ENCODE results near the gene NPLOC4.

NPLOC4 gene

DNA sequence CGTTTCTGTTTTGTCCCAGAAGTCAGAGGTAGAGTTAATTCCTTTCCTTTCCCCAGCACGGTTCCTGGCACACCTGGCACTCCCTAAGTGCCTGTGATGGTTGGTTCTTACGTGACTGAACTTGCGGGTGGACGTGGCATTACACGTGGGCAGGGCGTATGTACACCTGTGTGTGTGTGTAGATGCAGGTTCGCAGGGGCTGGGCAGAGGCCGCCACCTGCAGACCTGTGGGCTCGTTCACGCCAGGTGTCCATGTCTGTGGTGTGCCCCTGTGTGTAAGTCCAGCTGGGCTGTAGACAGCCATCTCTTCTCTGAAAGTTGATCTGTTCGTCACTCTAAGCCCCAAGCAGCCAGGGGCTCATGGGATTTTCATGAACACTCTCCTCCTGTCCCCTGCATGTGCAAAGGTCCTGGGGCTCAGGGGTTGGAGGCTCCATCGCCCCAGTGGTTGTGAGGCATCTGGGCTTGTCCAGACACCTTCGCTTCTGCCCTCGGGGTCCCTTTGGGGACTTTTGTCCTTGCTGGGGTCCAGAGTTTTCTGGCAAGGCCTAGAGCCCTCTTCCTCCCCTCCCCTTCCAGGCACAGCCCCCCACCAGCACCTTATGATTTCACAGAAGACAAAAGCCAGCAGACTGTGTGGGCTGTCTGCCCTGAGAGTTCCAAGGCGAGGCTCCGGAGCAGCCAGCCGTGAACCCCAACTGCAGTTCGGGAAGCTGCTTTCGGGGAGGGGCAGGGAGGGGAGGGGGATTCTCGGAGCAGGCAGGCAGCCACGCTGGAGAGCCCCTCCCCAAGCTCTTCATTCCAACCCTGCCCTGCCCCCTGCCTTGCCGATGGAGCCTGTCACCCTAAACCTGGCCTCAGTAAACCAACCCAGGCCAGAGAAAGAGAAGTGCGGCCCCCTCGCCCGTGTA, 114.2 kb downstream of the NPLOC4 start:
- peaks cover 8% of the 10 kb centered on the region for H3K4me1 ChIP-seq (ENCODE audit: control insufficient read depth, insufficient read depth, low read length)
- peaks cover 4% of the 10 kb centered on the region for H3K27me3 ChIP-seq (ENCODE audit: control insufficient read depth, insufficient read depth, low read length)
- no peaks in the 10 kb centered on the region for H3K9me3 ChIP-seq (ENCODE audit: control insufficient read depth, insufficient read depth, low read length)
- no peak overlapping the region for H3K9ac ChIP-seq (ENCODE audit: low read depth, low read length)
- H3K4me3 ChIP-seq (ENCODE audit: low read depth, low read length): peak overlapping the region; percentile 13
- H3K36me3 ChIP-seq (ENCODE audit: control insufficient read depth, insufficient read depth, low read length): no peaks in the 10 kb centered on the region

DNA sequence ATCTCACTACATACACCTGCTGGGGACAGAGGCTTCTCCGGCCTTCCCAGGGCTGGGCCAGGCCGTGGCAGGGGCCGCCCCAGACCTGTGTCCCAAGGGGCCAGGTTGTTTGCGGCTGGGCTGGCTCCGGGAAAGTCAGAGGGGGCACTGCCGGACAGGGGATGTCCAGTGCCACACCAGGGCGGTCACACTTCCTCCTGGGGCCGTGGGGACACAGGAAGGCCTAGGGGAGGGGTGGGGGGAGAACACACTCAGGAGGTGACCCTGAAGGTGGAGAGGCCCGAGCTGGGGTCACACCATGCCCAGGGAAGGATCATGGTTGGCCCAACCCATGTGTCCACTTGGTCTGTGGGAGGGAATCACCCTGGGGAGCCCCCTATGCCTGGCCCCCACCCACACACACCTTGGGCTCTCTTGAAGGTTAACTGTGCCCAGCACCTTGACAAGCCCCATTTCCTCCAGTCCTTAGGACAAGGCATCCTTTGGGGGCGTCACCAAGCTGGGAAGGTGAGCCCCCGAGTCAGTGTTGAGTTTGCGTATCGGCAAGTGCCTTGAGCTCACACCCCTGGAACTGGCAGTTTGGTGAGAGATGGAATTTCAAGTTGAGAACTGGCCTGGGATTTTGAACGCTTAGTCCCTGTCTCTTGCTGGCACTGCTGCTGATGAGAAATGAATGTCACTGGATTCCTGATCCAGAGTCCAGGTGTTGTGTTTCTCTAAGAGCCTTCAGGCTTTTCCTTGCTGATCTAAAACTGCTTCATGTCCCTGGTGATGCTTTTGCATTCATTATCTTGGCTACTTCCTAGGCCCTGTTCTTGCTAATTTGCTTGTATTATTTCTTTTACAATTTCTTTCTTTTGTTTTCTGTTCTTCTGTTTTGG, 116.7 kb downstream of the NPLOC4 start:
- peaks cover 14% of the 10 kb centered on the region for H3K4me1 ChIP-seq (ENCODE audit: control insufficient read depth, insufficient read depth, low read length)
- H3K4me3 ChIP-seq (ENCODE audit: low read depth, low read length): peak overlapping the region; percentile 50
- H3K36me3 ChIP-seq (ENCODE audit: control insufficient read depth, insufficient read depth, low read length): no peaks in the 10 kb centered on the region
- H3K27me3 ChIP-seq (ENCODE audit: control insufficient read depth, insufficient read depth, low read length): peaks cover 4% of the 10 kb centered on the region
- no peak overlapping the region for H3K9ac ChIP-seq (ENCODE audit: low read depth, low read length)
- no peaks in the 10 kb centered on the region for H3K9me3 ChIP-seq (ENCODE audit: control insufficient read depth, insufficient read depth, low read length)

DNA sequence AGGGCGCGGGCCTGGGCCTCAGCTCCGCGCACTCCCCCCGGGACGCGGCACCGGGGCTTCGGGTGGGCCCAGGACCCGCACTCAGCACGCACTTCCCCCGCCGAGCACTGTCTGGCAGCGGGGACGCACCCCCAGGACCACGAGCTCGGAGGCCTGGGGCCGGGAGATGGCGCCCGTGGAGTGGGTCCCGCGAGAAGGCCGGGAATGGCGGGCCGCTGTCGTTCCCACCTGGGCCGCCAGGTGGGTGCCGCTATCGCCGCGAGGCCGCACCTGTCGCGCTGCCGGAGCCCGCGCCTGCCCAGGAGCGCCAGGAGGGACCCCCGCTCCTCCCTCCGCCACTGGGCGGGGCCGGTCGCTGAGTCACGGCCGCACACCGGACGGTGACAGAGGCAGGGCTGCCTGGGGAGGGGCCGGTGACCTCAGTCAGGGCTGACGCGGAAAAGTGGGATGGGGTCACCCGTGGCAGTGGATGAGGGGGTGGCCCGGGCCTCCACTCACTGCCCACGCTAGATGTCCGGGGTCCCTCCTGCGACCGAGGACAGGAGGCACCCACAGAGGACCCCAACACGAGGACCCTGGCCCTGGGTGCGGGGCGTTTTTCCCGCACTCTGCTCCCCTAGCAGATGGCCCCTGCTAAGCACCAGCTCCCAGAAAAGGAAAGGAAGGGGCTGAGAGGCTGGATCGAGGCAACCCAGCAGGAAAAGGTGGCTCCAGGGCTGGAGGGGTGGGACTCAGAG, 117.5 kb downstream of the NPLOC4 start:
- no peaks in the 10 kb centered on the region for H3K36me3 ChIP-seq (ENCODE audit: control insufficient read depth, insufficient read depth, low read length)
- peaks cover 14% of the 10 kb centered on the region for H3K4me1 ChIP-seq (ENCODE audit: control insufficient read depth, insufficient read depth, low read length)
- peak overlapping the region; percentile 60 for H3K9ac ChIP-seq (ENCODE audit: low read depth, low read length)
- H3K27me3 ChIP-seq (ENCODE audit: control insufficient read depth, insufficient read depth, low read length): peaks cover 4% of the 10 kb centered on the region
- peak overlapping the region; percentile 50 for H3K4me3 ChIP-seq (ENCODE audit: low read depth, low read length)
- H3K9me3 ChIP-seq (ENCODE audit: control insufficient read depth, insufficient read depth, low read length): no peaks in the 10 kb centered on the region

DNA sequence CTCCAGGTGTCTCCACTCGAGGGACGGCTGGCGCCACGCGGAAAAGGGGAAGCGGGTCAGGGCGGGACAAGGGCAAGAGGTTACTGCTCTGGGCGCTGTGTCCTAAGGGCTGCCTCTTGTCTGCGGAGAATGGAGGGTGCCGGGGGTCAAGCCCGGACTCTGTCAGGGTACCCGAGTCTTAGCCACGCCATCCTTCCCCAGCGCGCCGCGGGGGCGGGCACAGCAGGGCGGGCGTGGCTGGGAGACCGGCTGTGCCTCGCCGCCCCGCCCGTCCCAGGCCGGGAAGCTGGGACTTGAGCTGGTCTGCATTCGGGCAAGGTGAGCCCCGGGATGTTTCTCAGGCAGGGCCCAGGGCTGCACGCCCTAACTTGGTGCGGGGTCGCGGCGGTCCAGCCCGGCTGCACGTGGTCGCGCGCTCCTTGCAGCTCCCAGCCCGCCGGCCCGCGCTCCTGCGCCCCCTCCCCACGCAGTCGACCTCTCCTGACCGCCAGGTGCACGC, 118.1 kb downstream of the NPLOC4 start:
- Histone ChIP-seq H3K36me3 (ENCODE audit: control insufficient read depth, insufficient read depth, low read length) (no peaks in the 10 kb centered on the region), H3K9ac (ENCODE audit: low read depth, low read length) (peak overlapping the region; percentile 60), H3K27me3 (ENCODE audit: control insufficient read depth, insufficient read depth, low read length) (peaks cover 4% of the 10 kb centered on the region), H3K4me3 (ENCODE audit: low read depth, low read length) (peak overlapping the region; percentile 50), H3K4me1 (ENCODE audit: control insufficient read depth, insufficient read depth, low read length) (peaks cover 14% of the 10 kb centered on the region), H3K9me3 (ENCODE audit: control insufficient read depth, insufficient read depth, low read length) (no peaks in the 10 kb centered on the region)

DNA sequence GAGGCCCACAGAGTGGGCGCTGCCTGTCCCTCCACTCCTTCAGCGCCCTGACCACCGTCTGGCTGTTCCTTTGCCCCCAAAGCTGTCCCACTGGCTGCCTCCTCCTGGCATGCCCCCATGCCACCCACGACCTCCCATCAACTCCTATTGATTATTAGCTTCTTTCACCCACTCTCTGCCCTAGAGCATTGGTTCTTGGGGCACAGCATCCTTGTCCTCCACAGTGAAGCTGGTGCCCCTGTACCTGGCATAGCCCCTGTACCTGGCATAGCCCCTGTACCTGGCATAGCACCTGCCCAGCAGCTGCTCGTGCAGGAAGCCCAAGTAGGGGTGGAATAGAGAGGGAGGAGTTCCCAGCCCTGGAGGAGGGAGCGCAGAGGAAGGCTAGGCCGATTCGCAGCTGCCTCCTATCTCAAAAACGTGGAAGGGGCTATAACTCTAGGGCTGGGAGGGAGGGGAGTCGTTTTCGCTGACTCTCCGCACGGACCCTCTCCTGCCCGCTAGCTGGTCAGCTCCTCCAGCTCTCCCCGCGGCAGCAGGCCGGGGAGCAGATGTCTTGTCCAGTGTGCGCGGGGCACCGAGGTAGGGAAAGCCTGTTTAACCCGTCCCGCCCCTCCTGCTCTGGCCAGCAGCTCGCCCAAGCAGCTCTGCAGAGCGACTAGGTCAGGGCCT, 118.7 kb downstream of the NPLOC4 start:
- H3K9ac ChIP-seq (ENCODE audit: low read depth, low read length): no peak overlapping the region
- peaks cover 4% of the 10 kb centered on the region for H3K27me3 ChIP-seq (ENCODE audit: control insufficient read depth, insufficient read depth, low read length)
- peaks cover 14% of the 10 kb centered on the region for H3K4me1 ChIP-seq (ENCODE audit: control insufficient read depth, insufficient read depth, low read length)
- H3K36me3 ChIP-seq (ENCODE audit: control insufficient read depth, insufficient read depth, low read length): no peaks in the 10 kb centered on the region
- peak overlapping the region; percentile 50 for H3K4me3 ChIP-seq (ENCODE audit: low read depth, low read length)
- H3K9me3 ChIP-seq (ENCODE audit: control insufficient read depth, insufficient read depth, low read length): no peaks in the 10 kb centered on the region

DNA sequence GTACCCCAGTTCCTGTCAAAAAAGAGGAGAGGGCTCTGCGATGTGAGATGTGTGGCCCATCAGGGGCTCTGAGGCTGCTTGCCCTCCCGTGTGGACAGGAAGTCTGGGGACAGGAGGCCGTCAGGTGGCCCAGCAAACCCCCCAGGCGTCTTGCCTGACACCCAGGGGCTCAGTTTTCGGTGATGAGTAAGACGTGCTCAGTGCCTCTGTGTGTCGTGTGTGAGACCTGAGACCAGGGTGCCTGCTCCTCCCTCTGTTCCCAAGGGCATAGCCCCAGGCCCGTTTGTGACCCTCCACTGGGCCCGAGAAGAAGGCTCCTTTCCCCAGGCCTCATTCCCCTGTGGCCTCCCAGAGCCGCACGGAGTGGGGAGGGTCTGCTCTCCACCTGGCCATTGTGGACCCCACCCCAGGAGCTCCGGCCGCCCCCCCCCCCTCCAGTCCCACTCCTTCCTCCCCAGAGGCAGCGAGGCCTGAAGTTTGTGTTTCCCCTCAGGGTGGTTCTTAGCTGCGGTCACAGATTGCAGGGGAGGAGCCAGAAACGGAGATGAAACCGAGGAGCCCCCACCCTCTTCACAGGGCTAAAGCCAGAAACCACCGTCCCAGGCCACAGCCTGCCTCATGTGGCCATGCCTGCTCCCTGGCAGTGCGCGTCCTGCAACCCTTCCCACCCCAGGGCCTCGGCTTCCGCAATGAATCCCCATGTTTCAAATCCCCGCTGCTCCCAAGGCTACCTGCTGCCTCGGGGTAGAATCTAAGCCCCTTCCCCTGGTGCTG, 119.4 kb downstream of the NPLOC4 start:
- peak overlapping the region; percentile 22 for H3K4me3 ChIP-seq (ENCODE audit: low read depth, low read length)
- no peak overlapping the region for H3K9ac ChIP-seq (ENCODE audit: low read depth, low read length)
- H3K27me3 ChIP-seq (ENCODE audit: control insufficient read depth, insufficient read depth, low read length): peaks cover 4% of the 10 kb centered on the region

DNA sequence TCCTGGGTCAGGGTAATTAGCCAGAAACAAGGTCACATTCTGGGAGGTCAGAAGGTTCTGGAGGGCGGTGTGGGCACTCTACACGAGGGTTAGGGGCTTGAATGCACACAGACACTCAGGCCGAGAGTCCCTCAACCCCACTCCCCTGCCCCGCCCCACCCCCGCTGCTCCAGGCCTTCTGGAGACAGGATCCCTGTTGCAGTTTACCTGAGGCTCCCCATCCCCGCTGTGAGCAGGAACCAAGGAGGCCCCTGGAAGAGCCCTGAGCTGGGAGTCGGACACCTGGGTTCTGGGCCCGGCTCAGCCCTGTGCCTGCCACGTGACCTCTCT, 119.9 kb downstream of the NPLOC4 start:
- Histone ChIP-seq H3K4me3 (ENCODE audit: low read depth, low read length) (no peak overlapping the region), H3K36me3 (ENCODE audit: control insufficient read depth, insufficient read depth, low read length) (peaks cover 3% of the 10 kb centered on the region), H3K9ac (ENCODE audit: low read depth, low read length) (no peak overlapping the region), H3K4me1 (ENCODE audit: control insufficient read depth, insufficient read depth, low read length) (peaks cover 14% of the 10 kb centered on the region), H3K9me3 (ENCODE audit: control insufficient read depth, insufficient read depth, low read length) (no peaks in the 10 kb centered on the region), H3K27me3 (ENCODE audit: control insufficient read depth, insufficient read depth, low read length) (peaks cover 4% of the 10 kb centered on the region)

More for the DNA sequence above, 119.4 kb downstream of the NPLOC4 start:
- Histone ChIP-seq H3K9me3 (ENCODE audit: control insufficient read depth, insufficient read depth, low read length) (no peaks in the 10 kb centered on the region), H3K4me1 (ENCODE audit: control insufficient read depth, insufficient read depth, low read length) (peaks cover 14% of the 10 kb centered on the region), H3K36me3 (ENCODE audit: control insufficient read depth, insufficient read depth, low read length) (no peaks in the 10 kb centered on the region)

DNA sequence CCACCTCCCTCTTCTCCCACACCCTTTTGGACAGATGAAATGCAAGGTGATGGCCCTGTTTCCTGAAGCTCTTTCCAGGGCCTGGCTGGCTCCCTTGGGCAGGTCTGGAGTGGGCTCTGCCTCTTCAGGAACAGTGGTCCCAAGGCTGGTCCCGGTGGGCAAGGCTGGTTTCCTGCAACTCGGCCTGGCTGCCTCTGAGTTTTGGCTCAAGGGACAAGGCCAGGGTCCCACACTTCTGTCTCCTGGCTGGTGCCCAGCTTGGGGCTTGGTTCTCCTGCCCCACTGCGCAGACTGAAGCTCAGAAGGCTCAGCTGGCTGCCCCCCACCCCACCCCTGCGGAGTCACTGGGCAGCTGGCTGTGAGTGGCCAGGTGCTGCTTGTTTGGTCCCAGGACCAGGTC, 120.5 kb downstream of the NPLOC4 start:
- H3K4me1 ChIP-seq (ENCODE audit: control insufficient read depth, insufficient read depth, low read length): peaks cover 14% of the 10 kb centered on the region
- H3K4me3 ChIP-seq (ENCODE audit: low read depth, low read length): no peak overlapping the region
- H3K36me3 ChIP-seq (ENCODE audit: control insufficient read depth, insufficient read depth, low read length): peaks cover 9% of the 10 kb centered on the region
- no peak overlapping the region for H3K9ac ChIP-seq (ENCODE audit: low read depth, low read length)
- H3K9me3 ChIP-seq (ENCODE audit: control insufficient read depth, insufficient read depth, low read length): no peaks in the 10 kb centered on the region
- peaks cover 4% of the 10 kb centered on the region for H3K27me3 ChIP-seq (ENCODE audit: control insufficient read depth, insufficient read depth, low read length)

DNA sequence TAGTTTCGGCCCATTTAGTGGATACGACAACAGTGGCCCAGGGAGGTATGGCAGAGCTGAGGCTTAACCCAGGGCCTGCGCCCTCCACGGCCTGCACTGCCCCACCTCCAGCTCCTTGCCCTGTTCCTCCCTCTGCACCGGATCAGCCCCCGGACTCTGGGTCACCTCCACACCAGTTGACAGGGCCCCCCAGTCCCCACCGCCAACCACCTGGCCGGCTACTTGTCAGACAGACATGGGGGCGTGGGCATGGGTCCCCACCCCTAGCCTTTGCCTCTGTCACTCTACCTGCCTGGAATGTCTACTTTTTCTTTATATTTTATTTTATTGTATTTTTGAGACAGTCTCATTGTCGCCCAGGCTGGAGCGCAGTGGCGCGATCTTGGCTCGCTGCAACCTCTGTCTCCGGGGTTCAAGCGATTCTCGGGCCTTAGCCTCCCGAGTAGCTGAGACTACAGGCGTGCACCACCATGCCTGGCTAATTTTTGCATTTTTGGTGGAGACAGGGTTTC, 121.3 kb downstream of the NPLOC4 start:
- Histone ChIP-seq H3K4me3 (ENCODE audit: low read depth, low read length) (peak overlapping the region; percentile 72), H3K9me3 (ENCODE audit: control insufficient read depth, insufficient read depth, low read length) (no peaks in the 10 kb centered on the region), H3K9ac (ENCODE audit: low read depth, low read length) (peak overlapping the region; percentile 68), H3K27me3 (ENCODE audit: control insufficient read depth, insufficient read depth, low read length) (peaks cover 3% of the 10 kb centered on the region), H3K36me3 (ENCODE audit: control insufficient read depth, insufficient read depth, low read length) (peaks cover 17% of the 10 kb centered on the region), H3K4me1 (ENCODE audit: control insufficient read depth, insufficient read depth, low read length) (peaks cover 14% of the 10 kb centered on the region)

DNA sequence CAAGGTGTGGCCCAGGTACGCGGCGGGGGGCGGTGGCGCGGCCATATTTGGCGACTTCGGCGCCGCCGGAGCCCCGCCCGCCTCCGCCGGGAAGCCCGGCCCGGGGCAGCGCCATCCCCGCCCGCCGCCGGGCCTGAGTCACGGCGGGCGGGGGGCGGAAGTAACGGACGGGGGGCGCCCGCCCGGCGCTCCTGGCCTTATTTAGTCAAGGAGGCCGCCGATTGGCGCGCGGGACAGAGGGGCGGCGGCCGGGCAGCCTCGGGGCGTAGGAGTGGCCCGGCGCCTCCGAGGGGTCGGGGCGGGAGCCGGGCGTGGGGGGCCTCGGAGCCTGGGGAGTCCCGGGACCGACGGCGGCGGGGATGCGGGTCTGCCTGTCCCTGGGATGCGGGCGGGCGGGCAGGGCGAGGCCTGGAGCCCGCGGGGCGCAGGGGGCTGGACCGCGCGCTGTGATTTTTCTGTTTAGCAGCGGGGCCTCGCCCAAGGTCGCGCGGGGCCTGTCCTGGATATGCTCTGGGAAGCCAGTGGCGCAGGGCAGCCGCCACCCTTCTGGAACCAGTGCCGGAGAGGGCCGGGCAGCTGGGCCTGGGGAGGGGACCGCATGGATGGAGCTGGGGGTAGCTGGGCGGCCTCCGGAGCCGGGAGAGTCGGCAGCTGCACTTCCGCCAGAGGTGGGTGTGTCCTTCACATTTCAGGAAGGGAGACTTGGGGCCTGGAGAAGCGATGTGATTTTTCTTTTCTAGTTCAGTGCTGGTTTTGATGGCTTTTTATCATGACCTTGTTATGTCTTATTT, 122.0 kb downstream of the NPLOC4 start:
- no peaks in the 10 kb centered on the region for H3K9me3 ChIP-seq (ENCODE audit: control insufficient read depth, insufficient read depth, low read length)
- peaks cover 10% of the 10 kb centered on the region for H3K4me1 ChIP-seq (ENCODE audit: control insufficient read depth, insufficient read depth, low read length)

More for the DNA sequence above, 122.0 kb downstream of the NPLOC4 start:
- peak overlapping the region; percentile 72 for H3K4me3 ChIP-seq (ENCODE audit: low read depth, low read length)
- peaks cover 24% of the 10 kb centered on the region for H3K36me3 ChIP-seq (ENCODE audit: control insufficient read depth, insufficient read depth, low read length)
- H3K27me3 ChIP-seq (ENCODE audit: control insufficient read depth, insufficient read depth, low read length): no peaks in the 10 kb centered on the region
- peak overlapping the region; percentile 68 for H3K9ac ChIP-seq (ENCODE audit: low read depth, low read length)

All from iPS-15b (cell line).